Esophagus muscularis mucosa (tissue), 4 donors: ENCODE results near the gene KRT15. TPM values are rescaled to one million over a fixed set of nuclear protein-coding genes. Genes with fewer than 3 reads are reported as not detected.

Experiments
- DNase-seq: peaks from one replicate; pipeline ENCODE4 v3.0.0-alpha.2; 2017; ENCODE audit errors: extremely low spot score
- H3K27ac ChIP-seq, 4 donors: fragments of 200-600 bp; sonication (generic); replicated peaks in 1 of 4; 1 replicate in 3 of 4; 2 replicates in 1 of 4; pipeline ENCODE4 v1.5.1; 2016 to 2019; ENCODE audit warnings: mild to moderate bottlenecking in 1 of 4
- H3K27me3 ChIP-seq, 4 donors: fragments of 200-600 bp; sonication (generic); one replicate each; pipeline versions ENCODE4 v1.5.1 to v1.6.0; 2016 to 2019
- H3K36me3 ChIP-seq, 4 donors: fragments of 200-600 bp; sonication (generic); one replicate each; pipeline ENCODE4 v1.5.1; 2016 to 2019
- H3K4me1 ChIP-seq, 4 donors: fragments of 200-600 bp; sonication (generic); one replicate each; pipeline ENCODE4 v1.5.1; 2016 to 2019
- H3K4me3 ChIP-seq, 4 donors: fragments of 200-600 bp; sonication (generic); 1 replicate in 2 of 4; 2 replicates in 2 of 4; pipeline ENCODE4 v1.5.1; 2016 to 2019; ENCODE audit warnings: mild to moderate bottlenecking in 4 of 4, moderate library complexity in 1 of 4
- H3K9me3 ChIP-seq, 4 donors: fragments of 200-600 bp; sonication (generic); 1 replicate in 3 of 4; 2 replicates in 1 of 4; pipeline ENCODE4 v1.5.1; 2016 to 2019
- EP300 ChIP-seq: sonication (generic); formaldehyde crosslinking; IDR thresholded peaks from one replicate; pipeline ENCODE4 v1.6.1; 2017; ENCODE audit warnings: antibody characterized with exemption
- POLR2A ChIP-seq: fragments of 450-650 bp; IDR thresholded peaks from one replicate; pipeline ENCODE4 v1.6.1; 2017; ENCODE audit warnings: antibody characterized with exemption, moderate library complexity, mild to moderate bottlenecking, low read depth
- POLR2AphosphoS5 ChIP-seq, 2 donors: sonication (generic); formaldehyde crosslinking; IDR thresholded peaks; one replicate each; pipeline ENCODE4 v1.6.1; 2017; ENCODE audit warnings: antibody characterized with exemption in 2 of 2
- WGBS: methylation state at CpG from one replicate; pipeline ENCODE4 v1.1.5; 2018; 5-methylcytosine and 5-hydroxymethylcytosine counted together
- intact Hi-C: fragments of 100-400 bp; cut with DNase I; formaldehyde crosslinking; loops from one replicate; pipeline ENCODE4 v1.15.1; 2023
- total RNA-seq, 4 donors: library from RNA; depleted of rRNA; stranded (reverse); fragments of >200 nt; gene quantifications; one replicate each; pipeline versions ENCODE4 v1.1.0 to v1.2.1, GENCODE V29; 2016
- TF ChIP-seq, protein P1 (sequence below), 3 experiments: fragments of 200-600 bp in 2 of 3; fragments of 450-650 bp in 1 of 3; sonication (generic) in 2 of 3; IDR thresholded peaks; one replicate each; pipeline ENCODE4 v1.5.1; 2017 to 2019; ENCODE audit warnings: antibody characterized with exemption in 3 of 3, mild to moderate bottlenecking in 2 of 3, moderate library complexity in 1 of 3

KRT15 gene
- total RNA-seq, 4 donors from 2014 or later: 3.3 TPM; not detected in 3

DNA sequence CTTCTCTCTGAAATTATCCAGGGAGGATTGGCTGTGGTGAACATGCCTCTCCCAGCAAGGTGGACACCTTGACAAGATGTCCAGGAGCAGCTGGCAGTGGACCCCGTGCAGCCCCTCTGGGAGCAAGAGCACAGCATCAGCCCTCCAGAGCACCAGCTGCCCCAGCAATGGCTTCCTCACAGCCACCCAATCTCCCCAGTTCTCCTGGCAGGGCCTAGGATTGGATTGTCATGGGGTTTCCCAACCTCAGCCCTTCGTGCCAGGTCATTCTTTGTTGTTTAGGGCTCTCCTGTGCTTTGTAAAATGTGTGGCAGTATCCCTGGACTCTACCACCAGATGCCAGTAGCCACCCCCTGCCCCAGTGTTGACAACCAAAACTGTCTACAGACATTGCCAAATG is 27.2 kb downstream of the KRT15 start:
- WGBS: 88% methylated on average over 1 of the region's 2 CpGs
- Histone ChIP-seq H3K4me1 (peaks cover 3 to 16% (median 10%) of the 10 kb centered on the region in 4 donors), H3K27ac (no peak overlapping the region), H3K9me3 (no peaks in the 10 kb centered on the region), H3K36me3 (no peaks in the 10 kb centered on the region), H3K4me3 (no peak overlapping the region), H3K27me3 (peaks cover 0 to 7% (median 0%) of the 10 kb centered on the region in 4 donors)
- TF ChIP-seq, protein P1, sequence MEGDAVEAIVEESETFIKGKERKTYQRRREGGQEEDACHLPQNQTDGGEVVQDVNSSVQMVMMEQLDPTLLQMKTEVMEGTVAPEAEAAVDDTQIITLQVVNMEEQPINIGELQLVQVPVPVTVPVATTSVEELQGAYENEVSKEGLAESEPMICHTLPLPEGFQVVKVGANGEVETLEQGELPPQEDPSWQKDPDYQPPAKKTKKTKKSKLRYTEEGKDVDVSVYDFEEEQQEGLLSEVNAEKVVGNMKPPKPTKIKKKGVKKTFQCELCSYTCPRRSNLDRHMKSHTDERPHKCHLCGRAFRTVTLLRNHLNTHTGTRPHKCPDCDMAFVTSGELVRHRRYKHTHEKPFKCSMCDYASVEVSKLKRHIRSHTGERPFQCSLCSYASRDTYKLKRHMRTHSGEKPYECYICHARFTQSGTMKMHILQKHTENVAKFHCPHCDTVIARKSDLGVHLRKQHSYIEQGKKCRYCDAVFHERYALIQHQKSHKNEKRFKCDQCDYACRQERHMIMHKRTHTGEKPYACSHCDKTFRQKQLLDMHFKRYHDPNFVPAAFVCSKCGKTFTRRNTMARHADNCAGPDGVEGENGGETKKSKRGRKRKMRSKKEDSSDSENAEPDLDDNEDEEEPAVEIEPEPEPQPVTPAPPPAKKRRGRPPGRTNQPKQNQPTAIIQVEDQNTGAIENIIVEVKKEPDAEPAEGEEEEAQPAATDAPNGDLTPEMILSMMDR (IDR thresholded peaks at IDR 0.05): no peak
- TF ChIP-seq EP300 (no peak), POLR2AphosphoS5 (IDR thresholded peaks at IDR 0.05) (no peak), POLR2A (no peak)
- DNase-seq: no peak
- intact Hi-C loops: no loop called here

DNA sequence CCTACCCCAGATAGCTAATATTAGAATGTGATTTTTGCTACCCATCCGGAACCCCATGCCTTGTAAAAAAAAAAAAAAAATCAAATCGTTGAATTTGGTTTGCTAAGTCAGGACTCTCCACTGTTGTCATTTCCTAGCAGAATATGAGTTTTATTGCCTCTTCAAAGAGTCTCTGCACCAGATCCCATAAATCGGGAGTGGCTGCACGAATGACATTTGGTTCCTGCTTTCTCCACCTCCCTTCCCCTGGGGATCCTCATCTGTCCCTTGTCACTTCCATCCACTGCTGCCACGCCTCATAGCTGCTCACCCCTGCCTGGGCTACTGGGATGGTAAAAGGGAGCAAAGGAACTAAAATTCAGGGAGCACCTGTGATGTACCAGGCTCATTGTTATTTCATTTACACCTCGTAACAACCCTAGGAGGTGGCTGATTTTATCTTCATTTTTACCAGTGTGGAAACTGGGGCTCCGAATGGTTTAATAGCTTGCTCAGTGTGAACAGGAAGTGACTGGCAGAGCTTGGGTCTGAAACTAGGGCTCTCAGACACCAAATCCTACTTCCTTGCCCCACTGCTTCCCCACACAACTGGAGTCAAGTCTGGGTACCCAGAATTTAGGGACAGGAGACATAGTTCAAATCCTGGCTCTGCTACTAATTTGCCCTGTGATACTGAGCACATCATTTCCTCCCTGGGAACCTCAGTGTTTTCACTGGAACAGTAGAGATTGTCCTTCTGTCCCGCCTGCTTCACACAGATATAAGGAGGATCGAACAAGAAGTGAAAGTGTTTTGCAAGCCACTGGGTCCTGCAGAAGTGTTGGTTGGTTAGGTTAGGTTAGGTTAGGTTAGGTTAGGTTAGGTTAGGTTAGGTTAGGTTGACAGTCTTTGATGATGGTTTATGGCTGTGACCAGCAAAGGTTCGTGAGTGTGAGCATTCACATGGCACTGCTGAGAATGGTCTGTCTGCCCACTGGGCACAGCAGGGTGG is 28.4 kb downstream of the KRT15 start:
- DNase-seq: no peak
- intact Hi-C loops: no loop called here
- 88% methylated on average over 10 of the region's 10 CpGs for WGBS
- Histone ChIP-seq H3K27me3 (peaks cover 0 to 7% (median 0%) of the 10 kb centered on the region in 4 donors), H3K27ac (no peak overlapping the region), H3K9me3 (no peaks in the 10 kb centered on the region), H3K4me3 (no peak overlapping the region), H3K4me1 (peaks cover 3 to 15% (median 10%) of the 10 kb centered on the region in 4 donors), H3K36me3 (no peaks in the 10 kb centered on the region)
- TF ChIP-seq POLR2A (no peak), POLR2AphosphoS5 (IDR thresholded peaks at IDR 0.05) (no peak), EP300 (no peak)
- TF ChIP-seq, protein P1 (IDR thresholded peaks at IDR 0.05): no peak

GRCh38 chr17:41489531-41489930 is 29.2 kb downstream of the KRT15 start, which contains the start of gene KRT36:
KRT36 (minus strand) TSS chr17:41489910; CDS start chr17:41489864, 46 bp downstream.
- H3K9me3 ChIP-seq: no peaks in the 10 kb centered on the region
- intact Hi-C loops: no loop called here
- H3K4me3 ChIP-seq: no peak within 1 kb of the TSS
- peaks cover 0 to 7% (median 0%) of the 10 kb centered on the region in 4 donors for H3K27me3 ChIP-seq
- no CpG with 5 or more reads among the region's 12 CpGs for WGBS
- H3K36me3 ChIP-seq: no peaks in the 10 kb centered on the region
- H3K27ac ChIP-seq: no peak within 1 kb of the TSS
- DNase-seq: no peak
- TF ChIP-seq POLR2A: no peak
- TF ChIP-seq, protein P1 (IDR thresholded peaks at IDR 0.05): no peak
- no peak for TF ChIP-seq POLR2AphosphoS5 (IDR thresholded peaks at IDR 0.05)
- TF ChIP-seq EP300: no peak
- H3K4me1 ChIP-seq: peaks cover 3 to 13% (median 10%) of the 10 kb centered on the region in 4 donors

DNA sequence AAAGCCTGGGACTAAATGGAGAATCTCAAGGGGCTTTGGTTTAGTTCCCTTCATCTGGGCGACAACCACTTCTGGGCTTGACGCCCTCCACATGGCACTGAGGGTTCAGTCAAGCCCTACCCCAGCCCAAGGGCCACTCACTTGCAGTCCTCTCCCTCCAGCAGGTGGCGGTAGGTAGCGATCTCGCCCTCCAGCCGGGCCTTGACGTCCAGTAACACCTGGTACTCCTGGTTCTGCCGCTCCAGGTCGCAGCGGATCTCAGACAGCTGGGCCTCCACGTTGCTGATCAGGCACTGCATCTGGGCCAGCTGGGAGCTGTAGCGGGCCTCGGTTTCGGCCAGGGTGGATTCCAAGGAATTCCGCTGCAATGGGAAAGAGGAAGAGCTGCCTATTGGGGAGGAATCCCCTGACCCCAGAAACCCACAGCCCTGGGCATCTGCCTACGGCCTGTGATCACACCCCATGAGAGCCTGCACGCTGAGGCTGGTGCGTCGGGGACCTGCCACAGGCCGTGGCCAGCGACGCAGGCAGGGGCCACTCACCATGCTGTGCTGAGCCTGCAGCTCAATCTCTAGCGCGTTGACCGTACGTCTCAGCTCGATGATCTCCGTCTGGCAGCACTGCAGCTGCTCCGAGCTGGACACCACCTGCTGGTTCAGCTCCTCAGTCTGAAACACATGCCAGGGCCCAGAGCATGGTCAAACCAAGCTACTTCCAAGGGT is 31.7 kb downstream of the KRT15 start:
- Histone ChIP-seq H3K27me3 (peaks cover 0 to 7% (median 0%) of the 10 kb centered on the region in 4 donors), H3K4me1 (no peaks in the 10 kb centered on the region), H3K36me3 (no peaks in the 10 kb centered on the region), H3K27ac (no peak overlapping the region), H3K9me3 (no peaks in the 10 kb centered on the region), H3K4me3 (no peak overlapping the region)
- intact Hi-C loops: no loop called here
- DNase-seq: no peak
- WGBS: 62% methylated on average over 18 of the region's 29 CpGs
- TF ChIP-seq EP300: no peak
- TF ChIP-seq, protein P1 (IDR thresholded peaks at IDR 0.05): peak in 1 of 3 experiments; percentile 15
- TF ChIP-seq POLR2AphosphoS5 (IDR thresholded peaks at IDR 0.05): no peak
- no peak for TF ChIP-seq POLR2A
